Activated CD8-positive, alpha-beta T cell treated with anti-CD3 and anti-CD28 coated beads for 36 hours (primary cell): ENCODE data around the gene ZNF653. TPM values are rescaled to one million over a fixed set of nuclear protein-coding genes. Genes with fewer than 3 reads are reported as not detected.

Experiments used
- ATAC-seq: fragments of 200-7000 bp; cut with Tn5 transposase; one replicate; pipeline ENCODE4 v1.10.0; 2021; ENCODE audit warnings: mild to moderate bottlenecking, moderate library complexity
- CTCF ChIA-PET: fragments of 350-600 bp; sonication (Branson Sonifier 250); formaldehyde crosslinking; loops from one replicate; lab custom pipeline; 2021; ENCODE audit warnings: antibody characterized with exemption; lab: Charles Lee
- POLR2A ChIA-PET: fragments of 350-600 bp; sonication (Branson Sonifier 250); formaldehyde crosslinking; loops from one replicate; lab custom pipeline; 2021; ENCODE audit warnings: antibody characterized with exemption; lab: Charles Lee
- DNase-seq: peaks from one replicate; pipeline ENCODE4 v3.0.0-alpha.2; 2020
- H3K27ac Mint-ChIP-seq: one replicate; pipeline ENCODE4 v1.8.0; 2021; ENCODE audit warnings: mild to moderate bottlenecking, mixed read lengths
- H3K27me3 Mint-ChIP-seq: one replicate; pipeline ENCODE4 v1.8.0; 2021; ENCODE audit warnings: mixed read lengths
- H3K36me3 Mint-ChIP-seq: one replicate; pipeline ENCODE4 v1.8.0; 2021; ENCODE audit warnings: low read depth, mixed read lengths
- H3K4me1 Mint-ChIP-seq: one replicate; pipeline ENCODE4 v1.8.0; 2021; ENCODE audit warnings: low read depth, mixed read lengths
- H3K4me3 Mint-ChIP-seq: one replicate; pipeline ENCODE4 v1.8.0; 2021; ENCODE audit warnings: mild to moderate bottlenecking, moderate library complexity, mixed read lengths
- H3K9me3 Mint-ChIP-seq: one replicate; pipeline ENCODE4 v1.8.0; 2021; ENCODE audit warnings: mixed read lengths
- CTCF ChIP-seq: fragments of 200-600 bp; IDR thresholded peaks from one replicate; pipeline ENCODE4 v1.8.0; 2022; ENCODE audit warnings: antibody characterized with exemption, mild to moderate bottlenecking
- intact Hi-C: fragments of 100-400 bp; cut with micrococcal nuclease; formaldehyde crosslinking; loops from one replicate; pipeline ENCODE4 v1.10.0; 2022
- total RNA-seq, 2 experiments: library from RNA; stranded (reverse); gene quantifications; one replicate each; pipeline ENCODE4 v1.2.3, GENCODE V29; 2021

ZNF653 gene
- total RNA-seq, 2 experiments from 2014 or later: 11.1 to 14.7 TPM

GRCh38 chr19:11541238-11541637 is 35.6 kb upstream of the ZNF653 start:
- peaks cover 7% of the 10 kb centered on the region for H3K4me1 Mint-ChIP-seq
- no peaks in the 10 kb centered on the region for H3K9me3 Mint-ChIP-seq
- CTCF ChIA-PET: no interaction called here
- no peaks in the 10 kb centered on the region for H3K36me3 Mint-ChIP-seq
- DNase-seq: no peak
- H3K27ac Mint-ChIP-seq: no peak overlapping the region
- TF ChIP-seq CTCF: no peak
- POLR2A ChIA-PET: no interaction called here
- peaks cover 17% of the 10 kb centered on the region for H3K27me3 Mint-ChIP-seq
- intact Hi-C loops: no loop called here
- H3K4me3 Mint-ChIP-seq: no peak overlapping the region
- ATAC-seq: no peak

GRCh38 chr19:11540645-11541044 is 35.0 kb upstream of the ZNF653 start:
- no peak for TF ChIP-seq CTCF
- peaks cover 17% of the 10 kb centered on the region for H3K27me3 Mint-ChIP-seq
- POLR2A ChIA-PET: no interaction called here
- H3K36me3 Mint-ChIP-seq: no peaks in the 10 kb centered on the region
- CTCF ChIA-PET: no interaction called here
- no peak overlapping the region for H3K4me3 Mint-ChIP-seq
- ATAC-seq: no peak
- DNase-seq: no peak
- peaks cover 8% of the 10 kb centered on the region for H3K4me1 Mint-ChIP-seq
- H3K9me3 Mint-ChIP-seq: no peaks in the 10 kb centered on the region
- intact Hi-C loops: no loop called here
- H3K27ac Mint-ChIP-seq: no peak overlapping the region

- H3K36me3 Mint-ChIP-seq: no peaks in the 10 kb centered on the region
- peaks cover 13% of the 10 kb centered on the region for H3K4me1 Mint-ChIP-seq
- DNase-seq: no peak
- H3K9me3 Mint-ChIP-seq: no peaks in the 10 kb centered on the region
- no peak overlapping the region for H3K27ac Mint-ChIP-seq
- peaks cover 19% of the 10 kb centered on the region for H3K27me3 Mint-ChIP-seq
- no peak for TF ChIP-seq CTCF
- no peak overlapping the region for H3K4me3 Mint-ChIP-seq
- POLR2A ChIA-PET: interaction anchor here (1.3 kb wide), 1 partner anchor 39 kb away, joined by 3 read pairs; no protein-coding TSS in a partner anchor
- intact Hi-C loops: no loop called here
- no peak for ATAC-seq
- CTCF ChIA-PET: no interaction called here
Observed at GRCh38 chr19:11539495-11540365, 34.1 kb upstream of the ZNF653 start.

- intact Hi-C loops: no loop called here
- ATAC-seq: no peak
- POLR2A ChIA-PET: interaction anchor here (0.6 to 1.3 kb wide), 2 partner anchors 40 to 1710 kb away, joined by 3 to 4 read pairs; partner anchors contain the start of gene UBL5
- no peaks in the 10 kb centered on the region for H3K9me3 Mint-ChIP-seq
- DNase-seq: peak; percentile 28
- H3K4me1 Mint-ChIP-seq: peaks cover 15% of the 10 kb centered on the region
- no peak for TF ChIP-seq CTCF
- CTCF ChIA-PET: interaction anchor here (0.8 kb wide), 1 partner anchor 10 kb away, joined by 3 read pairs; the partner anchor contains the start of gene ECSIT
- no peak within 1 kb of the TSS for H3K27ac Mint-ChIP-seq
- no peak within 1 kb of the TSS for H3K4me3 Mint-ChIP-seq
- peaks cover 19% of the 10 kb centered on the region for H3K27me3 Mint-ChIP-seq
- no peaks in the 10 kb centered on the region for H3K36me3 Mint-ChIP-seq
Observed at GRCh38 chr19:11538232-11539036, 32.8 kb upstream of the ZNF653 start, which contains the start of gene CNN1. Gene CNN1, plus strand, starts transcription at chr19:11538851. Its CDS starts 77 bp downstream, at chr19:11538928.
